H1 (cell line): ENCODE results near the gene PDE6B. TPM values are rescaled to one million over a fixed set of nuclear protein-coding genes. Genes with fewer than 3 reads are reported as not detected.
"Not testable (repeated sequence)": the region's sequence is repeated elsewhere in the genome, so short reads cannot be mapped to it uniquely, and the experiment has no call there.

Experiments
- CTCF ChIA-PET: fragments of 300-600 bp; sonication (Branson Sonifier 250); formaldehyde crosslinking; loops from one replicate; lab custom pipeline; 2021; ENCODE audit not compliant: partially characterized antibody; lab: Charles Lee
- POLR2A ChIA-PET: fragments of 300-600 bp; sonication (Branson Sonifier 250); formaldehyde crosslinking; loops from one replicate; lab custom pipeline; 2021; ENCODE audit warnings: inconsistent platforms; ENCODE audit not compliant: partially characterized antibody; lab: Charles Lee
- DNase-seq, 2 experiments: peaks; one replicate each; pipeline versions ENCODE4 v3.0.0 to v3.0.0-alpha.2; 2010 to 2022; ENCODE audit warnings: low spot score in 2 of 2, low read depth in 1 of 2, mixed read lengths in 1 of 2
- FAIRE-seq: peaks from 2 replicates; lab custom pipeline; 2011; peaks lifted over from hg19 to GRCh38; lab: Jason Lieb, UNC
- H2AFZ ChIP-seq: 2 replicates; pipeline ENCODE4 v1.8.1; 2012; ENCODE audit warnings: low read length, inconsistent platforms
- H2AK5ac ChIP-seq: 2 replicates; pipeline ENCODE4 v1.6.1; 2013; ENCODE audit warnings: low read depth, low read length
- H2BK120ac ChIP-seq: replicated peaks from 2 replicates; pipeline ENCODE3; 2013; ENCODE audit warnings: low read depth, low read length, inconsistent platforms
- H2BK12ac ChIP-seq: 2 replicates; pipeline ENCODE4 v1.6.1; 2013; ENCODE audit warnings: low read depth, low read length
- H2BK15ac ChIP-seq: 2 replicates; pipeline ENCODE4 v1.6.1; 2013; ENCODE audit warnings: low read length
- H2BK20ac ChIP-seq: 2 replicates; pipeline ENCODE4 v1.6.1; 2013; ENCODE audit warnings: low read length
- H2BK5ac ChIP-seq: 2 replicates; pipeline ENCODE4 v1.6.1; 2013; ENCODE audit warnings: low read depth, low read length
- H3K14ac ChIP-seq: 2 replicates; pipeline ENCODE4 v1.6.1; 2013; ENCODE audit warnings: inconsistent platforms; ENCODE audit not compliant: insufficient read length
- H3K18ac ChIP-seq: 2 replicates; pipeline ENCODE4 v1.6.1; 2013; ENCODE audit warnings: low read length; ENCODE audit errors: extremely low read depth
- H3K23ac ChIP-seq: 2 replicates; pipeline ENCODE4 v1.6.1; 2013; ENCODE audit warnings: inconsistent platforms; ENCODE audit not compliant: insufficient read length
- H3K23me2 ChIP-seq: 2 replicates; pipeline ENCODE4 v1.6.1; 2013; ENCODE audit warnings: low read depth, low read length
- H3K27ac ChIP-seq: 2 replicates; pipeline ENCODE4 v1.6.1; 2011; ENCODE audit warnings: low read depth, low read length, inconsistent platforms
- H3K27me3 ChIP-seq, 4 experiments: replicated peaks in 1 of 4; 1 replicate in 1 of 4; 2 replicates in 3 of 4; pipeline versions ENCODE4 v1.6.1 to v1.8.1; 2011 to 2013; ENCODE audit warnings: low read length in 3 of 4, mild to moderate bottlenecking in 3 of 4, inconsistent platforms in 2 of 4, mixed read lengths in 2 of 4, moderate library complexity in 1 of 4; ENCODE audit not compliant: control insufficient read depth in 3 of 4, insufficient read depth in 3 of 4; ENCODE audit errors: extremely low read depth in 1 of 4
- H3K36me3 ChIP-seq, 4 experiments: 2 replicates each; pipeline versions ENCODE4 v1.6.1 to v1.8.1; 2011 to 2013; ENCODE audit warnings: mild to moderate bottlenecking in 4 of 4, low read length in 3 of 4, moderate library complexity in 2 of 4, control low read depth in 1 of 4, inconsistent platforms in 1 of 4; ENCODE audit not compliant: insufficient read depth in 4 of 4, control insufficient read depth in 2 of 4
- H3K4ac ChIP-seq: replicated peaks from 2 replicates; pipeline ENCODE3; 2013; ENCODE audit warnings: low read length, low read depth, mixed read lengths, inconsistent platforms; ENCODE audit not compliant: insufficient read length
- H3K4me1 ChIP-seq, 4 experiments: replicated peaks in 1 of 4; 1 replicate in 1 of 4; 2 replicates in 3 of 4; pipeline versions ENCODE4 v1.6.1 to v1.8.1; 2011 to 2013; ENCODE audit warnings: low read length in 3 of 4, inconsistent platforms in 2 of 4, mixed read lengths in 1 of 4; ENCODE audit not compliant: insufficient read depth in 4 of 4, control insufficient read depth in 3 of 4
- H3K4me2 ChIP-seq, 2 experiments: 2 replicates each; pipeline versions ENCODE4 v1.6.1 to v1.8.1; 2011 to 2013; ENCODE audit warnings: low read depth in 2 of 2, low read length in 2 of 2, control low read depth in 1 of 2, inconsistent platforms in 1 of 2, mild to moderate bottlenecking in 1 of 2; ENCODE audit not compliant: insufficient read depth in 1 of 2
- H3K4me3 ChIP-seq, 4 experiments: fragments of 200-600, 300-600 bp in 1 of 4; sonication (generic), shearing (Covaris generic), sonication (Bioruptor Twin) in 1 of 4; 2 replicates each; pipeline versions ENCODE4 v1.5.1 to v1.8.1; 2011 to 2016; ENCODE audit warnings: low read length in 4 of 4, low read depth in 3 of 4, control low read depth in 2 of 4, inconsistent platforms in 2 of 4, mild to moderate bottlenecking in 2 of 4, mixed read lengths in 1 of 4, moderate library complexity in 1 of 4; ENCODE audit not compliant: insufficient read depth in 2 of 4; ENCODE audit errors: extremely low read depth in 1 of 4
- H3K56ac ChIP-seq: replicated peaks from 2 replicates; pipeline ENCODE3; 2013; ENCODE audit warnings: low read depth, mild to moderate bottlenecking, mixed read lengths, low read length, inconsistent platforms; ENCODE audit not compliant: insufficient read length
- H3K79me1 ChIP-seq: 2 replicates; pipeline ENCODE4 v1.6.1; 2013; ENCODE audit warnings: low read depth, low read length, control low read depth
- H3K79me2 ChIP-seq, 2 experiments: 2 replicates each; pipeline versions ENCODE4 v1.6.1 to v1.8.1; 2012 to 2013; ENCODE audit warnings: low read length in 2 of 2, mild to moderate bottlenecking in 2 of 2, inconsistent platforms in 1 of 2; ENCODE audit not compliant: insufficient read depth in 2 of 2, control insufficient read depth in 1 of 2
- H3K9ac ChIP-seq, 4 experiments: replicated peaks in 1 of 4; 1 replicate in 1 of 4; 2 replicates in 3 of 4; pipeline versions ENCODE4 v1.6.1 to v1.8.1; 2011 to 2013; ENCODE audit warnings: low read depth in 3 of 4, low read length in 3 of 4, control low read depth in 2 of 4, mild to moderate bottlenecking in 2 of 4, moderate library complexity in 2 of 4, inconsistent platforms in 1 of 4; ENCODE audit errors: extremely low read depth in 1 of 4
- H3K9me3 ChIP-seq, 2 experiments: 2 replicates each; pipeline versions ENCODE4 v1.6.1 to v1.8.1; 2012 to 2013; ENCODE audit warnings: mild to moderate bottlenecking in 2 of 2, moderate library complexity in 2 of 2, control low read depth in 1 of 2, inconsistent platforms in 1 of 2, low read depth in 1 of 2, low read length in 1 of 2, mixed read lengths in 1 of 2; ENCODE audit not compliant: insufficient read depth in 2 of 2
- H4K20me1 ChIP-seq, 2 experiments: replicated peaks in 1 of 2; 2 replicates each; pipeline versions ENCODE3 to v1.8.1; 2011 to 2013; ENCODE audit warnings: inconsistent platforms in 2 of 2, low read length in 2 of 2, mild to moderate bottlenecking in 1 of 2; ENCODE audit not compliant: insufficient read depth in 2 of 2, control insufficient read depth in 1 of 2
- H4K5ac ChIP-seq: 2 replicates; pipeline ENCODE4 v1.6.1; 2013; ENCODE audit warnings: low read length, low read depth, mixed read lengths, inconsistent platforms; ENCODE audit not compliant: insufficient read length
- H4K8ac ChIP-seq: 2 replicates; pipeline ENCODE4 v1.8.0; 2013; ENCODE audit warnings: mild to moderate bottlenecking, moderate library complexity, low read length, inconsistent platforms; ENCODE audit not compliant: insufficient read depth; ENCODE audit errors: extremely low read depth
- H4K91ac ChIP-seq: replicated peaks from 2 replicates; pipeline ENCODE3; 2013; ENCODE audit warnings: low read length, mixed read lengths, inconsistent platforms; ENCODE audit not compliant: insufficient read length
- TAF7 ChIP-seq: optimal IDR thresholded peaks from 2 replicates; pipeline ENCODE3; 2011; ENCODE audit warnings: low read depth, mild to moderate bottlenecking, inconsistent platforms, low read length, moderate library complexity, borderline replicate concordance
- WGBS, 2 experiments: shearing (Covaris generic) in 1 of 2; methylation state at CpG; one replicate each; pipeline versions ENCODE4 v1.1.6 to v1.1.7; 2013 to 2015; ENCODE audit warnings: low lambda C conversion rate in 2 of 2, mixed read lengths in 2 of 2, inconsistent platforms in 1 of 2, low coverage in 1 of 2, missing lambda C conversion rate in 1 of 2; ENCODE audit not compliant: insufficient replicate concordance in 2 of 2, insufficient coverage in 1 of 2, insufficient read length in 1 of 2; ENCODE audit errors: extremely low coverage in 1 of 2, missing lambda C conversion rate in 1 of 2; 5-methylcytosine and 5-hydroxymethylcytosine counted together
- polyA plus RNA-seq, 7 experiments: library from polyadenylated mRNA; depleted of rRNA in 3 of 7; stranded (reverse) in 5 of 7; unstranded in 2 of 7; fragments of >200 nt in 5 of 7; fragments of 200-250 nt in 2 of 7; gene quantifications; 1 replicate in 5 of 7; 2 replicates in 1 of 7; 4 replicates in 1 of 7; pipeline versions ENCODE4 v1.2.1 to v1.2.3, GENCODE V29; 2011 to 2013; ENCODE audit warnings: missing spikeins in 2 of 7, mixed read lengths in 2 of 7
- total RNA-seq: library from RNA; stranded (reverse); fragmentation: NEBNext Ultra II Directional; extraction: Animal tissue kit (Norgen Biotek cat#: 25700); gene quantifications from 2 replicates; pipeline ENCODE4 v1.2.1, GENCODE V29; 2021

Gene PDE6B
- total and polyA plus RNA-seq, 2 of the 8 experiments (the other 6 are each of a cell fraction or from before 2014, with no cell fraction given): 4.1 to 8.4 TPM

GRCh38 chr4:706083-706633 lies 80.8 kb downstream of the PDE6B start:
- H4K5ac ChIP-seq, H2BK15ac ChIP-seq, H2BK20ac ChIP-seq, FAIRE-seq, H3K9me3 ChIP-seq, H2BK12ac ChIP-seq, H3K36me3 ChIP-seq, H3K23ac ChIP-seq, H2AFZ ChIP-seq, CTCF ChIA-PET, H2BK120ac ChIP-seq, DNase-seq, H3K27me3 ChIP-seq, POLR2A ChIA-PET, H2AK5ac ChIP-seq, H3K4me1 ChIP-seq, H3K14ac ChIP-seq: not testable (repeated sequence)
- WGBS, 2 experiments: 16% methylated on average over 20 of the region's 21 CpGs; no CpG with 5 or more reads in 1 of the 2 experiments
- Histone ChIP-seq H3K4me3 (peak overlapping the region; percentile 84 to 98 (median 90)), H3K4me2 (peak overlapping the region; percentile 68 to 96), H4K20me1 (peaks cover 10 to 28% of the 10 kb centered on the region in 2 experiments), H3K23me2 (peaks cover 12% of the 10 kb centered on the region; the same call in 1 of the 2 replicates), H2BK5ac (peak overlapping the region; percentile 35; the same call in 1 of the 2 replicates), H3K79me2 (peaks cover 9 to 45% of the 10 kb centered on the region in 2 experiments), H4K8ac (peak overlapping the region; percentile 92), H3K9ac (peak overlapping the region; percentile 91 to 100 (median 94)), H3K27ac (peak overlapping the region; percentile 91), H3K4ac (peak overlapping the region; percentile 69), H3K56ac (peak overlapping the region; percentile 90), H4K91ac (peak overlapping the region; percentile 54), H3K79me1 (peaks cover 22% of the 10 kb centered on the region), H3K18ac (peak overlapping the region; percentile 71)
- peak; percentile 39 for TF ChIP-seq TAF7
- TF ChIP-seq, all 59 proteins: peak for 1; not testable (repeated sequence) for 58
